ENCODE results near the gene TRMT2A.

Gene TRMT2A

GRCh38 chr22:20112623-20113511 lies 4.2 kb downstream of the TRMT2A start:
- Histone ChIP-seq H3K36me3 (ENCODE audit: control insufficient read depth, insufficient read depth, low read length, severe bottlenecking) (peaks cover 68% of the 10 kb centered on the region), H3K4me3 (ENCODE audit: low read length) (no peak overlapping the region), H3K27me3 (replicated peaks; ENCODE audit: control insufficient read depth, insufficient read depth, low read length) (no peaks in the 10 kb centered on the region), H3K9ac (ENCODE audit: low read length) (peak overlapping the region; percentile 41), H3K4me1 (ENCODE audit: control insufficient read depth, insufficient read depth, low read length) (peaks cover 22% of the 10 kb centered on the region), H3K9me3 (ENCODE audit: control insufficient read depth, low read length) (no peaks in the 10 kb centered on the region)
- DNase-seq (ENCODE audit: low read depth), result no peak

DNA sequence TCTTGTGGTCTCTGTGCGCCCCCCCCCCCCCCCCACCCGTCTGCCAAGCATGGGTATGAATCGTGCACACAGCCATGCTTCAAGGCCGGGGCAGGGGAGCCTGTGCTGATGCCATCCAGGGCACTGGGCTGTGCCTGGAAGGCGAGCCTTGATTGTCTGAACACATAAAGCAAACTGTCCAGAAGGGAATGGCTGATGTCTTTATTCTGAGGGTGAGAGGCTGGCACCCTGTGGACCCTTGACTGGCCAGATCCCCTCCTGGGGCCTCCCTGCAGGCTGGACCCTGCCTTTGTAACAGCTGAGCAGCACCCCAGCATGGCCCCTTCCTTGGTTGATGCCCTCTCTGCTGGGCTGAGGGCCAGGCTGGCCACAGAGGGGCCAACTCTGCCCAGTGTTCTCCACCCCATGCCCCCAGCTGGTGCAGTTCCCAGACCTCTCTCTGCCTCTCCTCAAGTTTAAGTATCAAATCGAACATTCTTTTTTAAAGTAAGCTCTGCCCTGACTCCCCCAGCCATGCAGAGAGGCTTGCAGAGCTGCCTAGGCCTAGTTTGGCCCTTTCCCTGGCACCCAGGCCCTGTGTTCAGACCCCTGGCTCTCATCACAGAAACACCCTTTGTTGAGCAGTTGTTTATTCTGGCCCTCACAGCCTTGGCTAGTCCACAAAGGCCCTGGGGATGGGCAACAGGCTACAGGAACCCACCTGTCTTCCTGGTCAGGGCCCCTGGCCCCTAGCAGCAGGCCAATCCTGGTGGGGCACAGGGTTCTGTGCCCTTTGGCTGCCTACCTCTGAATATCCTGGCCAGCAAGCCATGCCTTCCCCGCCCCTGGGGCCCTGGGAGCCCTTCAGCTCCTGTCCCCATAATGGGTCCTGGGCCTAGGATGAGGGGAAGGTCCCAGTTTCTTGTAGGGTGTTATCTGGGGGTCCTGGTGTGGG lies 5.1 kb downstream of the TRMT2A start:
- Histone ChIP-seq H3K4me1 (ENCODE audit: control insufficient read depth, insufficient read depth, low read length) (peaks cover 22% of the 10 kb centered on the region), H3K27me3 (replicated peaks; ENCODE audit: control insufficient read depth, insufficient read depth, low read length) (no peaks in the 10 kb centered on the region), H3K9me3 (ENCODE audit: control insufficient read depth, low read length) (no peaks in the 10 kb centered on the region), H3K4me3 (ENCODE audit: low read length) (no peak overlapping the region), H3K9ac (ENCODE audit: low read length) (peak overlapping the region; percentile 41), H3K36me3 (ENCODE audit: control insufficient read depth, insufficient read depth, low read length, severe bottlenecking) (peaks cover 77% of the 10 kb centered on the region)
- no peak for DNase-seq (ENCODE audit: low read depth)

DNA sequence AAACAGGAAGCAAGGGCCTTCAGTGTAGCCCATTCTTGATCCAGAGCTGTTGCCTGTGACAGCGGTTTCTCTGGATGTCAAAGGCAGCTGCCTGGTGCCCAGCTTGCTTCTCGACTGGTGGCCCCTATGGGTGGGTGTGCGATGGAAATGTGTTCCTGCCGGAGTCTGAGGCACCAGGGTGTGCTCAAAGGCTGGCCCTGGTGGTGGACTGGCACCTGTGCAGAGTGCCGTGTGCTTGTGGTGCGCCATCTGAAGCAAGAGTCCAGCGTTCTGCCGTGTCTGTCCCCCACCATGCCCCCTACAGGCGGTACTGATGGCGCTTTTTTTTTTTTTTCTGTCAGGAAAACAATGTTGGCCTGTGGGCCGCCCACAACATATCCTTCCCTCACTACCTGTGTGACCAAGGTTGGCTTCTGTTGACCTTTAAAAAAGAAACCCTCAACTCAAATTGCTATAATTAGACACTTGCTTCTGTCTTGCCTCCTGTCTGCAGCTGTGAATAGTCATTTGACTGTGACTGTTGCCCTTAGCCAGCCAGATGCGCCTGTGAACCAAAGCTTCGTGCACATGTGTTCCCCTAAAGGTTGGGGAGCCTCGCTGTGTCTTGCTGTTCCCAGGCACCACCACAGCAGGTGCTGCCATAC lies 5.9 kb downstream of the TRMT2A start:
- DNase-seq (ENCODE audit: low read depth), result peak; percentile 17
- H3K36me3 ChIP-seq (ENCODE audit: control insufficient read depth, insufficient read depth, low read length, severe bottlenecking), result peaks cover 85% of the 10 kb centered on the region
- no peak overlapping the region for H3K4me3 ChIP-seq (ENCODE audit: low read length)
- no peak overlapping the region for H3K9ac ChIP-seq (ENCODE audit: low read length)
- peaks cover 21% of the 10 kb centered on the region for H3K4me1 ChIP-seq (ENCODE audit: control insufficient read depth, insufficient read depth, low read length)
- H3K9me3 ChIP-seq (ENCODE audit: control insufficient read depth, low read length), result no peaks in the 10 kb centered on the region
- no peaks in the 10 kb centered on the region for H3K27me3 ChIP-seq (replicated peaks; ENCODE audit: control insufficient read depth, insufficient read depth, low read length)

- peaks cover 92% of the 10 kb centered on the region for H3K36me3 ChIP-seq (ENCODE audit: control insufficient read depth, insufficient read depth, low read length, severe bottlenecking)
- no peaks in the 10 kb centered on the region for H3K27me3 ChIP-seq (replicated peaks; ENCODE audit: control insufficient read depth, insufficient read depth, low read length)
- H3K9me3 ChIP-seq (ENCODE audit: control insufficient read depth, low read length), result no peaks in the 10 kb centered on the region
- DNase-seq (ENCODE audit: low read depth), result no peak
- no peak overlapping the region for H3K9ac ChIP-seq (ENCODE audit: low read length)
- no peak overlapping the region for H3K4me3 ChIP-seq (ENCODE audit: low read length)
- peaks cover 14% of the 10 kb centered on the region for H3K4me1 ChIP-seq (ENCODE audit: control insufficient read depth, insufficient read depth, low read length)
Measured at GRCh38 chr22:20110359-20110985, 6.6 kb downstream of the TRMT2A start.

DNA sequence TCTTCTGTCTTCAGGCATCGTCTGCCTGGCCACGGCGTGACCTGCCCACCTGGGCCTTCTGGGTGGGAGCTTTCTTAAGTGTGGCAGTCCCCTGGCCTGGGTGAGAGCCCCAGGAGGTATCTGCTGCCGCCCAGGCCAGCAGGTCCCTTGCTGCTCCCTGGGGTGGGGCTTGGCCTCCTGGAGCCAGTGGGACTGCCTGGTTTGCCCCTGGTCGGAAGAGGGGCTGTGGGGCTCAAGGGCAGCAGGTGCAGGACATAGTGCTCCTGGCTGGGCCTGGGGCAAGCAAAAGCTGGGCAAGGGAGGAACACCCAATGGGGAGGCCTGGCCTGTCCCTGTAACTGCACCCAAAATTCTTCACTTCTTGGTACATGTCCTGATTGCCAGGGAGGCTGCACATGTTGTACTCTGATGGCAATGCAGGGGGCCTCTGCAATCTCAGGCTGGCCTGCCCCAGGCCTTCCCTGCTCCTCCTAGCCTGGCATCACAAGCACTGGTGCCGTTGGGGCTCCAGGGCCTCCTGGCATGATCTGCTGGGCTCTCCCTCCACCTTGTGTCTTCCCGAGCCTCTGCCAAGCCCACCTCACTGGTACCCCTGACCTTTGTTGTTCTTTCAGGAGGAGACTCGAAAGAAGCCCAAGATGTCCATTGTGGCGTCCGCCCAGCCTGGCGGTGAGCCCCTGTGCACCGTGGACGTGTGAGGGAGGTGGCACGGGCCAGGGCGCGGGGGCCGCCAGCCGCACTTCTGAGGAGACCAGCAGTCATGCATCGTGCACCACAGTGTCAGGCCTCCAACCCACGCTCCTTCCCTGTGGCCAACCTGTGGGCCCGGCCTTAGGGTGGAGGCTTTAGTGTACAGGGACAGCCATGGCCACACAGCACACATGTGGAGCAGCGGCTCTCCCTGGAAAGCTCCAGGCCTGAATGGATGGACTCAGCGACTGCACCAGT lies 7.3 kb downstream of the TRMT2A start:
- Histone ChIP-seq H3K4me3 (ENCODE audit: low read length) (no peak overlapping the region), H3K9ac (ENCODE audit: low read length) (no peak overlapping the region), H3K4me1 (ENCODE audit: control insufficient read depth, insufficient read depth, low read length) (peaks cover 8% of the 10 kb centered on the region), H3K27me3 (replicated peaks; ENCODE audit: control insufficient read depth, insufficient read depth, low read length) (no peaks in the 10 kb centered on the region), H3K36me3 (ENCODE audit: control insufficient read depth, insufficient read depth, low read length, severe bottlenecking) (peaks cover 96% of the 10 kb centered on the region), H3K9me3 (ENCODE audit: control insufficient read depth, low read length) (no peaks in the 10 kb centered on the region)
- no peak for DNase-seq (ENCODE audit: low read depth)

GRCh38 chr22:20108757-20109230 lies 8.2 kb downstream of the TRMT2A start:
- no peak for DNase-seq (ENCODE audit: low read depth)
- peaks cover 8% of the 10 kb centered on the region for H3K4me1 ChIP-seq (ENCODE audit: control insufficient read depth, insufficient read depth, low read length)
- H3K9ac ChIP-seq (ENCODE audit: low read length), result no peak overlapping the region
- H3K36me3 ChIP-seq (ENCODE audit: control insufficient read depth, insufficient read depth, low read length, severe bottlenecking), result peaks cover 92% of the 10 kb centered on the region
- H3K9me3 ChIP-seq (ENCODE audit: control insufficient read depth, low read length), result no peaks in the 10 kb centered on the region
- H3K4me3 ChIP-seq (ENCODE audit: low read length), result no peak overlapping the region
- H3K27me3 ChIP-seq (replicated peaks; ENCODE audit: control insufficient read depth, insufficient read depth, low read length), result no peaks in the 10 kb centered on the region

DNA sequence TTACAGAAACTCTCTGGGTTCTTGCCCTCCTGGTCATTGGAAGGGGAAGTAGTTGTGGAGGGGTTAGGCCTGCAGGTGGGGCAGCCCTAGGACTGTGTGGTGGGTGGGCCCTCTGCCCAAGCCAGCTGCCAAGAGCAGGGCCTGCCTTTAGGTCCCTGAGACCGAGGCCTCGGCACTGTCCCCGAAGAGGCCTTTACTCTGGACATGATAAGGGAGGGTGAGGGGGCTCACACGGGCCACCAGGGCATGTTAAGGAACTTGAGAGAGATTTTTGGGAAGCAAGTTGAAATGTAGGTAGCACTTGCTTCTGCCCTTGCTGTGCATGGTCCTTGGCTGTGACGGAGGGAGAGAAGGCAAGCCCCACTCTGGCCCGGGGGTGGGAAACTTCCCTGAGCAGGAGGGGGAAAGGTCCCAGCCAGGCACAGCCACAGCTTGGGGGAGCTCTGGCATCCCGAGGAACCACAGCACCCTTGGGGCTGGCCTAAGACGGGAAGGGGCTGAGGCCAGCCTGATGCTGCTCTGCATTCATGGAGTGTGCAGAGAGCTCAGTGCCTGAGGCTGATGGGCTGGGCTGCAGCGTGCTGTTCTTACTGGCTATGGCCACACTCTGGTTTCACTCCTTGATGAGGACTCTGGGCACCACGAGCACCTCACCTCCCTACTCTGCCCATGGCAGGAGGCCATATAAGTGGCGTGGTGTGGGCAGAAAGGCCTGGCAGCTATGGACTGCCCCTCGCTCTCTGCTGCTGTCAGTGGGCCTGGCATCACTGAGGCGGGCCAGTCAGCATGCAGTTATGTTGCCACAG lies 8.9 kb downstream of the TRMT2A start:
- no peak overlapping the region for H3K4me3 ChIP-seq (ENCODE audit: low read length)
- H3K36me3 ChIP-seq (ENCODE audit: control insufficient read depth, insufficient read depth, low read length, severe bottlenecking), result peaks cover 88% of the 10 kb centered on the region
- H3K4me1 ChIP-seq (ENCODE audit: control insufficient read depth, insufficient read depth, low read length), result peaks cover 8% of the 10 kb centered on the region
- H3K9me3 ChIP-seq (ENCODE audit: control insufficient read depth, low read length), result no peaks in the 10 kb centered on the region
- no peak for DNase-seq (ENCODE audit: low read depth)
- H3K27me3 ChIP-seq (replicated peaks; ENCODE audit: control insufficient read depth, insufficient read depth, low read length), result no peaks in the 10 kb centered on the region
- H3K9ac ChIP-seq (ENCODE audit: low read length), result no peak overlapping the region

GRCh38 chr22:20107471-20107901 lies 9.5 kb downstream of the TRMT2A start:
- H3K4me1 ChIP-seq (ENCODE audit: control insufficient read depth, insufficient read depth, low read length), result peaks cover 8% of the 10 kb centered on the region
- no peak overlapping the region for H3K9ac ChIP-seq (ENCODE audit: low read length)
- H3K4me3 ChIP-seq (ENCODE audit: low read length), result no peak overlapping the region
- H3K9me3 ChIP-seq (ENCODE audit: control insufficient read depth, low read length), result no peaks in the 10 kb centered on the region
- H3K27me3 ChIP-seq (replicated peaks; ENCODE audit: control insufficient read depth, insufficient read depth, low read length), result no peaks in the 10 kb centered on the region
- H3K36me3 ChIP-seq (ENCODE audit: control insufficient read depth, insufficient read depth, low read length, severe bottlenecking), result peaks cover 87% of the 10 kb centered on the region
- no peak for DNase-seq (ENCODE audit: low read depth)

DNA sequence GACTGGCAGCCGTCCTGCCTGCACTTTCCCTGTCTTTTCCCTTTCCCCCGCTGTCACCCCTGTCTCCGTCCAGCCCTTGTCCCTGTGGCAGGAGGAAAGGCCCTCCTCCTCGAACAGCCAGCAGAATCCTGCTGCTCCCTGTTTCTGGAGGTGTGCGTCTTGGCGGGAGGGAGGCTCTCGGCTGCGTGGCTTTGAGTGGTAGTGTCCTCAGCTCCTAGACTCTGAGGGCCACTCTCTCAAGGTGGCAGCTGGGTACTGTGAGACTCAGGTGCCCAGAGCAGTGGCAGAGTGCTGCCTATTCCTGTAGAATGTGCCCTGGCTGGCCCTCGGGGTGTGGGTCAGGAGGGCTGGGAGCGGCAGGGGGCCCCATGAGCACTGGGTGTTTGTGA lies 10.2 kb downstream of the TRMT2A start:
- Histone ChIP-seq H3K4me1 (ENCODE audit: control insufficient read depth, insufficient read depth, low read length) (peaks cover 2% of the 10 kb centered on the region), H3K4me3 (ENCODE audit: low read length) (no peak overlapping the region), H3K9ac (ENCODE audit: low read length) (no peak overlapping the region), H3K36me3 (ENCODE audit: control insufficient read depth, insufficient read depth, low read length, severe bottlenecking) (peaks cover 87% of the 10 kb centered on the region), H3K9me3 (ENCODE audit: control insufficient read depth, low read length) (no peaks in the 10 kb centered on the region), H3K27me3 (replicated peaks; ENCODE audit: control insufficient read depth, insufficient read depth, low read length) (no peaks in the 10 kb centered on the region)
- no peak for DNase-seq (ENCODE audit: low read depth)

All from adipocyte (in vitro differentiated cells).